Measurements from ENCODE around the gene UBE2F.

Gene UBE2F

DNA sequence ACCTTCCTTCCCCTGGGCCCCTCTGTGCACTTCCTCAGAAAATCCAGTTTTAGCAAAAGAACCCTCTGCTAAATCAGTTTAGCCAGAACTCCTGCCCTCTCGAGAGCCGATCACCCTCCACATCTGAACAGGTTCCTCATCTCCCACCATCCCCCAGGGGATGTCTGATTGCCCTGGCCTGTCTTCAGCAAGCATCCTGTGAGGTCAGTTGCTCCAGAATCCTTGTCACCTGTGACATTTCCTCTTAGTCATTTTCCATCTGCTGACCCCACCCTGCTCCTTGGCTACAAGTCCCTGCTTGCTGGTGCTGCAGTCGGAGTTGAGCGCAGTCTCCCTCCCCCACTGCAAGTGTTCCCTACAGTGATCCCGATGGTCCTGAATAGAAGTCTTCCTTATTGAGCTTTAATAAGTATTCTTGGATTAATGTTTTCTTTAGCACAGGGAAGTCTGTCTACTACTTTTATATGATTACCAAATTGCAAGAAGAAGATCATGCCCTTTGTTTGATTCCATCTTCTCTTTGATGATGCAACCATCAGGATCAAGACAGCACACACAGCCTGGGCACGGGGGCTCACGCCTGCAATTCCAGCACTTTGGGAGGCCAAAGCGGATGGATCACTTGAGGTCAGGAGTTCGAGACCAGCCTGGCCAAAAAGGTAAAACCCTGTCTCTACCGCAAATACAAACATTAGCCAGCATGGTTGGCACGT, 30.9 kb upstream of the UBE2F start:
- TF ChIP-seq SIN3A (IDR thresholded peaks at IDR 0.05; ENCODE audit: borderline replicate concordance, insufficient read depth, low read length) = no peak

DNA sequence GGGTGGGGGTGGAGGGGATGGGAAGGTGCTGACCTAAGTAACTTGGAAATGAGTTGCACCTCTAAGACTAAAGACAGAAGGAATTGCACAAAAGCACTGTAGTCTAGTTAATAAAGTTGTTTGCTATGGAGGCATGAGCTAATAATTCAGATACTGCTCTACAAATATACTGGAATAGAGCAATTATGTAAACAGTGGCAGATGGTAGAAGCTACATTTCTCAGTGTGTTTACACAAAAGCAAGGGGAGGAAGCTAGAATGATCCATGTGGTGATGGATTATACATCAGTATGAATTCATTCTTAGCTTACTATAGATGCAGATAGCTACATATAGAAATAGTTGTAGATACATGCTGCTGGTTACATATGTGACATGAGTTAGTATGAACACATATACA, 27.6 kb upstream of the UBE2F start:
- no peak for TF ChIP-seq SIN3A (IDR thresholded peaks at IDR 0.05; ENCODE audit: borderline replicate concordance, insufficient read depth, low read length)
- no peak for TF ChIP-seq TAF1 (IDR thresholded peaks at IDR 0.05; ENCODE audit: borderline replicate concordance, insufficient read depth, low read length)
- no peak for TF ChIP-seq FOXP2 (optimal IDR thresholded peaks at IDR 0.05; ENCODE audit: borderline replicate concordance, extremely low read depth, extremely low read length, insufficient read depth)
- TF ChIP-seq, protein P1, sequence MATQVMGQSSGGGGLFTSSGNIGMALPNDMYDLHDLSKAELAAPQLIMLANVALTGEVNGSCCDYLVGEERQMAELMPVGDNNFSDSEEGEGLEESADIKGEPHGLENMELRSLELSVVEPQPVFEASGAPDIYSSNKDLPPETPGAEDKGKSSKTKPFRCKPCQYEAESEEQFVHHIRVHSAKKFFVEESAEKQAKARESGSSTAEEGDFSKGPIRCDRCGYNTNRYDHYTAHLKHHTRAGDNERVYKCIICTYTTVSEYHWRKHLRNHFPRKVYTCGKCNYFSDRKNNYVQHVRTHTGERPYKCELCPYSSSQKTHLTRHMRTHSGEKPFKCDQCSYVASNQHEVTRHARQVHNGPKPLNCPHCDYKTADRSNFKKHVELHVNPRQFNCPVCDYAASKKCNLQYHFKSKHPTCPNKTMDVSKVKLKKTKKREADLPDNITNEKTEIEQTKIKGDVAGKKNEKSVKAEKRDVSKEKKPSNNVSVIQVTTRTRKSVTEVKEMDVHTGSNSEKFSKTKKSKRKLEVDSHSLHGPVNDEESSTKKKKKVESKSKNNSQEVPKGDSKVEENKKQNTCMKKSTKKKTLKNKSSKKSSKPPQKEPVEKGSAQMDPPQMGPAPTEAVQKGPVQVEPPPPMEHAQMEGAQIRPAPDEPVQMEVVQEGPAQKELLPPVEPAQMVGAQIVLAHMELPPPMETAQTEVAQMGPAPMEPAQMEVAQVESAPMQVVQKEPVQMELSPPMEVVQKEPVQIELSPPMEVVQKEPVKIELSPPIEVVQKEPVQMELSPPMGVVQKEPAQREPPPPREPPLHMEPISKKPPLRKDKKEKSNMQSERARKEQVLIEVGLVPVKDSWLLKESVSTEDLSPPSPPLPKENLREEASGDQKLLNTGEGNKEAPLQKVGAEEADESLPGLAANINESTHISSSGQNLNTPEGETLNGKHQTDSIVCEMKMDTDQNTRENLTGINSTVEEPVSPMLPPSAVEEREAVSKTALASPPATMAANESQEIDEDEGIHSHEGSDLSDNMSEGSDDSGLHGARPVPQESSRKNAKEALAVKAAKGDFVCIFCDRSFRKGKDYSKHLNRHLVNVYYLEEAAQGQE (IDR thresholded peaks at IDR 0.05; ENCODE audit: insufficient read depth in 1 of 2, low read depth in 2 of 2, low read length in 2 of 2) = no peak
- TF ChIP-seq POLR2AphosphoS5 (IDR thresholded peaks at IDR 0.05; ENCODE audit: low read depth, low read length) = no peak

DNA sequence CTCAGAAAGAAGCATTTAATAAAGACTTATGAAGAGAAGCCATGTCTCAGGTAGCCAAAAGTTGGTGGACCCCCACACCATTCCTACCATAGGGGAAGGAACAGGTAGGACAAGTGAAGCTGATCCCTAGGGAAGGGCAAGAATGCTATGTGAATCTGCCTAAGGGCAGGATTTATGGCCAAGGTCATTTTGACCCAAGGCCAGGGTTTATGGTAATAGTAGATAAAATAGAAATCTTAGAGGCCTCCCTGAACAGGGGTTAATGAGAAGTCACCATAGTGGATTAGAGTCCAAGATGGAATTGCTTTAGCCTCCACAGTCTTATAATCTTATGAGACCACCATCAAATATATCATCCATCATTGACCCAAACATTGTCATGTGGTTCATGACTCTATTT, 26.0 kb upstream of the UBE2F start:
- TF ChIP-seq FOXP2 (optimal IDR thresholded peaks at IDR 0.05; ENCODE audit: borderline replicate concordance, extremely low read depth, extremely low read length, insufficient read depth) = no peak
- TF ChIP-seq, protein P1 (IDR thresholded peaks at IDR 0.05; ENCODE audit: insufficient read depth in 1 of 2, low read depth in 2 of 2, low read length in 2 of 2) = no peak
- TF ChIP-seq POLR2AphosphoS5 (IDR thresholded peaks at IDR 0.05; ENCODE audit: low read depth, low read length) = no peak
- TF ChIP-seq SIN3A (IDR thresholded peaks at IDR 0.05; ENCODE audit: borderline replicate concordance, insufficient read depth, low read length) = no peak
- TF ChIP-seq TAF1 (IDR thresholded peaks at IDR 0.05; ENCODE audit: borderline replicate concordance, insufficient read depth, low read length) = no peak

DNA sequence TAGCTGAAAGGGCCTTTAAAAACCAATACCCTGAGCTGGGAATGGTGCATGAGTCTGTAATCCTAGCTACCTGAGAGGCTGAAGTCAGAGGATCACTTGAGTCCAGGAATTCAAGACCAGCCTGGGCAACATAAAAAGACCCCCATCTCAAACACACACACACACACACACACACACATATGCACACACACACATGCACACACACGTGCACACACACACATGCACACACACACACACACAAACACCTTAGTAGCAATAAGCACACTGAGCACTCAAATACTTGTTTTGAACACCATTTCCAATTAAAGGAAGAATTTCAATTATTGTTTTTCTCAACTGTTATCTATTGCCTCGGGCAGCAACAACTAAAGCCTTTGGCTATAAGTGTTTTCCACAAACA, 25.6 kb upstream of the UBE2F start:
- TF ChIP-seq SIN3A (IDR thresholded peaks at IDR 0.05; ENCODE audit: borderline replicate concordance, insufficient read depth, low read length) (no peak), POLR2AphosphoS5 (IDR thresholded peaks at IDR 0.05; ENCODE audit: low read depth, low read length) (no peak), TAF1 (IDR thresholded peaks at IDR 0.05; ENCODE audit: borderline replicate concordance, insufficient read depth, low read length) (no peak), FOXP2 (optimal IDR thresholded peaks at IDR 0.05; ENCODE audit: borderline replicate concordance, extremely low read depth, extremely low read length, insufficient read depth) (no peak)
- TF ChIP-seq, protein P1 (IDR thresholded peaks at IDR 0.05; ENCODE audit: insufficient read depth in 1 of 2, low read depth in 2 of 2, low read length in 2 of 2) = no peak

DNA sequence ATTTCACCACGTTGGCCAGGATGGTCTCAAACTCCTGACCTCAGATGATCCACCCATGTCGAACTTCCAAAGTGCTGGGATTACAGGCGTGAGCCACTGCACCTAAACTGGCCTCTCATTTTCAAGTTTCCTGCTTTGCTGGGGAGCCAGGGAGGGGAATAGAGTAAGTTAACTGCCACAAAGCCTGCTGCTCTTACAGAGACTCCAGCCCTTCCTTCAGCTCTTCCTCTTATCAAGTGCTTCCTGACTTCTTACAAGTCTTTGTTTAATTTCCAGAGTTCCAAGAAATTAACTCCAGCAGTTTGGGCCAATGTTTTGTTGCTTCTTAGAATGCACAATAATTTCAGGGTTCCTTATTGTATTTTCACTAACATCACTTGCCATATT, 24.3 kb upstream of the UBE2F start:
- TF ChIP-seq, protein P1 (IDR thresholded peaks at IDR 0.05; ENCODE audit: insufficient read depth in 1 of 2, low read depth in 2 of 2, low read length in 2 of 2) = no peak
- TF ChIP-seq TAF1 (IDR thresholded peaks at IDR 0.05; ENCODE audit: borderline replicate concordance, insufficient read depth, low read length) (no peak), POLR2AphosphoS5 (IDR thresholded peaks at IDR 0.05; ENCODE audit: low read depth, low read length) (no peak), FOXP2 (optimal IDR thresholded peaks at IDR 0.05; ENCODE audit: borderline replicate concordance, extremely low read depth, extremely low read length, insufficient read depth) (no peak), SIN3A (IDR thresholded peaks at IDR 0.05; ENCODE audit: borderline replicate concordance, insufficient read depth, low read length) (no peak)
